Type B pancreatic cell (in vitro differentiated cells): Measurements from ENCODE around the gene GMIP. TPM values are rescaled to one million over a fixed set of nuclear protein-coding genes. Genes with fewer than 3 reads are reported as not detected.
A peak's percentile ranks its signal among the peaks of the same experiment; 100 is the strongest.
"Not testable (repeated sequence)": the region's sequence is repeated elsewhere in the genome, so short reads cannot be mapped to it uniquely, and the experiment has no call there.

Experiments
- DNase-seq: peaks from one replicate; pipeline ENCODE4 v3.0.0; 2021; ENCODE audit warnings: mixed read lengths; ENCODE audit not compliant: unreplicated experiment; ENCODE audit errors: extremely low spot score
- H3K27ac Mint-ChIP-seq: 2 replicates; pipeline ENCODE4 v1.8.0; 2021; ENCODE audit warnings: mild to moderate bottlenecking, mixed read lengths
- H3K27me3 Mint-ChIP-seq: 2 replicates; pipeline ENCODE4 v1.8.0; 2021; ENCODE audit warnings: mixed read lengths
- H3K36me3 Mint-ChIP-seq: 2 replicates; pipeline ENCODE4 v1.8.0; 2021; ENCODE audit warnings: mixed read lengths
- H3K4me1 Mint-ChIP-seq: one replicate; pipeline ENCODE4 v1.8.0; 2021; ENCODE audit warnings: mixed read lengths; ENCODE audit not compliant: unreplicated experiment
- H3K4me3 Mint-ChIP-seq: 2 replicates; pipeline ENCODE4 v1.8.0; 2021; ENCODE audit warnings: mild to moderate bottlenecking, mixed read lengths
- H3K9me3 Mint-ChIP-seq: 2 replicates; pipeline ENCODE4 v1.8.0; 2021; ENCODE audit warnings: mixed read lengths
- CTCF ChIP-seq: fragments of 200-600 bp; sonication (generic); conservative IDR thresholded peaks from 2 replicates; pipeline ENCODE4 v1.5.0; 2021; ENCODE audit warnings: antibody characterized with exemption, mild to moderate bottlenecking
- total RNA-seq: library from RNA; stranded (reverse); gene quantifications from 2 replicates; pipeline ENCODE4 v1.2.1, GENCODE V29; 2021; ENCODE audit warnings: low replicate concordance

The GMIP gene
- total RNA-seq, 1 donor from 2014 or later: 15.9 TPM

- Mint-ChIP-seq H3K9me3 (no peaks in the 10 kb centered on the region), H3K4me1 (peaks cover 32% of the 10 kb centered on the region), H3K27me3 (no peaks in the 10 kb centered on the region), H3K4me3 (peak within 1 kb of the TSS; percentile 91), H3K27ac (peak within 1 kb of the TSS; percentile 79), H3K36me3 (peaks cover 4% of the 10 kb centered on the region)
- peak; percentile 97 for DNase-seq
- TF ChIP-seq CTCF: no peak
Measured at GRCh38 chr19:19618219-19619051, 25.0 kb downstream of the GMIP start, which contains the start of gene PBX4. Gene PBX4, minus strand, starts transcription at chr19:19618687. Its CDS starts 58 bp downstream, at chr19:19618629.

GRCh38 chr19:19615086-19615485 lies 28.4 kb downstream of the GMIP start:
- H3K27ac Mint-ChIP-seq: no peak overlapping the region
- no peaks in the 10 kb centered on the region for H3K27me3 Mint-ChIP-seq
- H3K4me3 Mint-ChIP-seq: no peak overlapping the region
- TF ChIP-seq CTCF: no peak
- H3K9me3 Mint-ChIP-seq: no peaks in the 10 kb centered on the region
- peaks cover 9% of the 10 kb centered on the region for H3K36me3 Mint-ChIP-seq
- peaks cover 43% of the 10 kb centered on the region for H3K4me1 Mint-ChIP-seq
- DNase-seq: no peak

GRCh38 chr19:19613506-19613905 lies 30.0 kb downstream of the GMIP start:
- Mint-ChIP-seq H3K4me3 (peak overlapping the region; percentile 49), H3K4me1 (peaks cover 28% of the 10 kb centered on the region), H3K27ac (peak overlapping the region; percentile 90), H3K27me3 (no peaks in the 10 kb centered on the region), H3K36me3 (peaks cover 9% of the 10 kb centered on the region), H3K9me3 (no peaks in the 10 kb centered on the region)
- no peak for DNase-seq
- TF ChIP-seq CTCF: no peak

GRCh38 chr19:19610376-19611202 lies 32.9 kb downstream of the GMIP start:
- no peak for TF ChIP-seq CTCF
- Mint-ChIP-seq H3K4me3 (no peak overlapping the region), H3K36me3 (peaks cover 12% of the 10 kb centered on the region), H3K9me3 (no peaks in the 10 kb centered on the region), H3K4me1 (peaks cover 20% of the 10 kb centered on the region), H3K27ac (no peak overlapping the region), H3K27me3 (no peaks in the 10 kb centered on the region)
- DNase-seq: no peak

GRCh38 chr19:19606686-19607085 lies 36.8 kb downstream of the GMIP start:
- not testable (repeated sequence) for H3K9me3 Mint-ChIP-seq, H3K4me1 Mint-ChIP-seq, DNase-seq, H3K27me3 Mint-ChIP-seq, H3K36me3 Mint-ChIP-seq, H3K4me3 Mint-ChIP-seq
- peak overlapping the region; percentile 86 for H3K27ac Mint-ChIP-seq

GRCh38 chr19:19606021-19606420 lies 37.4 kb downstream of the GMIP start:
- H3K36me3 Mint-ChIP-seq: peaks cover 6% of the 10 kb centered on the region
- H3K27me3 Mint-ChIP-seq: no peaks in the 10 kb centered on the region
- peaks cover 10% of the 10 kb centered on the region for H3K4me1 Mint-ChIP-seq
- no peaks in the 10 kb centered on the region for H3K9me3 Mint-ChIP-seq
- TF ChIP-seq CTCF: no peak
- peak overlapping the region; percentile 86 for H3K27ac Mint-ChIP-seq
- no peak for DNase-seq
- H3K4me3 Mint-ChIP-seq: no peak overlapping the region
